OCI-LY1 (cell line): ENCODE measurements around the gene SOX30.

Source experiments
- CTCF ChIP-seq: fragments of 200-600 bp; sonication (generic), shearing (Covaris generic); IDR thresholded peaks from 2 replicates; pipeline ENCODE4 v1.5.1; 2017; ENCODE audit warnings: mild to moderate bottlenecking, antibody characterized with exemption, low read length, moderate library complexity, mixed read lengths
- EZH2 ChIP-seq: fragments of 200-600 bp; sonication (generic), shearing (Covaris generic); IDR thresholded peaks from 2 replicates; pipeline ENCODE4 v1.8.0; 2017; ENCODE audit warnings: borderline replicate concordance, mixed run types, mild to moderate bottlenecking, antibody characterized with exemption, low read length, moderate library complexity, mixed read lengths

GRCh38 chr5:157582731-157583620 lies 69.3 kb downstream of the SOX30 start:
- no peak for TF ChIP-seq CTCF
- TF ChIP-seq EZH2, result no peak
